ENCODE measurements around the gene GTF2E1. TPM values are rescaled to one million over a fixed set of nuclear protein-coding genes. Genes with fewer than 3 reads are reported as not detected.

GTF2E1 gene
- total RNA-seq, 1 donor from 2014 or later, result 31.6 TPM

GRCh38 chr3:120699333-120699732 lies 43.2 kb upstream of the GTF2E1 start:
- no peak overlapping the region for H3K9ac ChIP-seq (ENCODE audit: low read length)
- no peak for FAIRE-seq
- H3K27me3 Mint-ChIP-seq (ENCODE audit: low read depth, unreplicated experiment), result no peaks in the 10 kb centered on the region
- H3K27ac ChIP-seq (ENCODE audit: low read depth, low read length), result no peak overlapping the region
- H4K20me1 ChIP-seq (ENCODE audit: insufficient read depth, low read length), result no peaks in the 10 kb centered on the region
- no peak for DNase-seq (ENCODE audit: low read depth)
- H3K4me2 ChIP-seq (ENCODE audit: low read length), result no peak overlapping the region
- TF ChIP-seq EZH2 (IDR thresholded peaks at IDR 0.05; ENCODE audit: insufficient read depth, low read length) (no peak), CTCF (IDR thresholded peaks at IDR 0.05; ENCODE audit: insufficient read depth, low read depth, low read length) (no peak)
- no peak overlapping the region for H2AFZ ChIP-seq (ENCODE audit: low read depth, low read length)
- no peak overlapping the region for H3K4me3 Mint-ChIP-seq (ENCODE audit: unreplicated experiment)
- no peaks in the 10 kb centered on the region for H3K27me3 ChIP-seq (ENCODE audit: insufficient read depth, low read length)
- no peaks in the 10 kb centered on the region for H3K4me1 Mint-ChIP-seq (ENCODE audit: low read depth, unreplicated experiment)
- H3K36me3 ChIP-seq (ENCODE audit: insufficient read depth, low read length), result peaks cover 3% of the 10 kb centered on the region
- peaks cover 7% of the 10 kb centered on the region for H3K9me3 Mint-ChIP-seq (ENCODE audit: unreplicated experiment)
- no peak overlapping the region for H3K4me3 ChIP-seq (ENCODE audit: insufficient read depth, low read depth, low read length)
- no peaks in the 10 kb centered on the region for H3K79me2 ChIP-seq (ENCODE audit: insufficient read depth, low read length)
- peaks cover 16% of the 10 kb centered on the region for H3K36me3 Mint-ChIP-seq (ENCODE audit: low read depth, unreplicated experiment)
- no peaks in the 10 kb centered on the region for H3K4me1 ChIP-seq (ENCODE audit: insufficient read depth, low read length)
- no peak overlapping the region for H3K27ac Mint-ChIP-seq (ENCODE audit: unreplicated experiment)
- no peaks in the 10 kb centered on the region for H3K9me3 ChIP-seq (ENCODE audit: insufficient read depth, low read depth, low read length)

- Mint-ChIP-seq H3K27me3 (ENCODE audit: low read depth, unreplicated experiment) (no peaks in the 10 kb centered on the region), H3K4me1 (ENCODE audit: low read depth, unreplicated experiment) (no peaks in the 10 kb centered on the region), H3K36me3 (ENCODE audit: low read depth, unreplicated experiment) (peaks cover 18% of the 10 kb centered on the region), H3K4me3 (ENCODE audit: unreplicated experiment) (no peak overlapping the region), H3K9me3 (ENCODE audit: unreplicated experiment) (peaks cover 7% of the 10 kb centered on the region), H3K27ac (ENCODE audit: unreplicated experiment) (no peak overlapping the region)
- Histone ChIP-seq H3K9ac (ENCODE audit: low read length) (no peak overlapping the region), H3K4me1 (ENCODE audit: insufficient read depth, low read length) (no peaks in the 10 kb centered on the region), H3K4me3 (ENCODE audit: insufficient read depth, low read depth, low read length) (no peak overlapping the region), H3K79me2 (ENCODE audit: insufficient read depth, low read length) (no peaks in the 10 kb centered on the region), H3K27ac (ENCODE audit: low read depth, low read length) (no peak overlapping the region), H3K36me3 (ENCODE audit: insufficient read depth, low read length) (peaks cover 14% of the 10 kb centered on the region), H3K4me2 (ENCODE audit: low read length) (no peak overlapping the region), H2AFZ (ENCODE audit: low read depth, low read length) (no peak overlapping the region), H4K20me1 (ENCODE audit: insufficient read depth, low read length) (no peaks in the 10 kb centered on the region), H3K27me3 (ENCODE audit: insufficient read depth, low read length) (no peaks in the 10 kb centered on the region), H3K9me3 (ENCODE audit: insufficient read depth, low read depth, low read length) (no peaks in the 10 kb centered on the region)
- DNase-seq (ENCODE audit: low read depth), result no peak
- FAIRE-seq, result no peak
- no peak for TF ChIP-seq CTCF (IDR thresholded peaks at IDR 0.05; ENCODE audit: insufficient read depth, low read depth, low read length)
- TF ChIP-seq EZH2 (IDR thresholded peaks at IDR 0.05; ENCODE audit: insufficient read depth, low read length), result no peak
Observed at GRCh38 chr3:120705884-120706582, 36.5 kb upstream of the GTF2E1 start.

- H3K27me3 ChIP-seq (ENCODE audit: insufficient read depth, low read length), result no peaks in the 10 kb centered on the region
- FAIRE-seq (no peak), DNase-seq (ENCODE audit: low read depth) (no peak)
- H3K27ac Mint-ChIP-seq (ENCODE audit: unreplicated experiment), result no peak overlapping the region
- no peaks in the 10 kb centered on the region for H4K20me1 ChIP-seq (ENCODE audit: insufficient read depth, low read length)
- H3K9ac ChIP-seq (ENCODE audit: low read length), result no peak overlapping the region
- TF ChIP-seq CTCF (IDR thresholded peaks at IDR 0.05; ENCODE audit: insufficient read depth, low read depth, low read length) (no peak), EZH2 (IDR thresholded peaks at IDR 0.05; ENCODE audit: insufficient read depth, low read length) (no peak)
- peaks cover 16% of the 10 kb centered on the region for H3K36me3 Mint-ChIP-seq (ENCODE audit: low read depth, unreplicated experiment)
- H3K4me2 ChIP-seq (ENCODE audit: low read length), result no peak overlapping the region
- H3K27me3 Mint-ChIP-seq (ENCODE audit: low read depth, unreplicated experiment), result no peaks in the 10 kb centered on the region
- no peak overlapping the region for H3K27ac ChIP-seq (ENCODE audit: low read depth, low read length)
- no peaks in the 10 kb centered on the region for H3K4me1 ChIP-seq (ENCODE audit: insufficient read depth, low read length)
- peaks cover under 1% of the 10 kb centered on the region for H3K79me2 ChIP-seq (ENCODE audit: insufficient read depth, low read length)
- no peak overlapping the region for H2AFZ ChIP-seq (ENCODE audit: low read depth, low read length)
- H3K9me3 Mint-ChIP-seq (ENCODE audit: unreplicated experiment), result peaks cover 7% of the 10 kb centered on the region
- no peaks in the 10 kb centered on the region for H3K4me1 Mint-ChIP-seq (ENCODE audit: low read depth, unreplicated experiment)
- H3K9me3 ChIP-seq (ENCODE audit: insufficient read depth, low read depth, low read length), result no peaks in the 10 kb centered on the region
- no peak overlapping the region for H3K4me3 Mint-ChIP-seq (ENCODE audit: unreplicated experiment)
- H3K36me3 ChIP-seq (ENCODE audit: insufficient read depth, low read length), result peaks cover 14% of the 10 kb centered on the region
- no peak overlapping the region for H3K4me3 ChIP-seq (ENCODE audit: insufficient read depth, low read depth, low read length)
Observed at GRCh38 chr3:120706950-120707349, 35.6 kb upstream of the GTF2E1 start.
